GM12878 (cell line): ENCODE data around the gene LACTBL1. TPM values are rescaled to one million over a fixed set of nuclear protein-coding genes. Genes with fewer than 3 reads are reported as not detected.

ENCODE experiments used
- ATAC-seq: fragments of 200-7000 bp; cut with Tn5 transposase; 3 replicates; pipeline ENCODE4 v1.9.1; 2020; ENCODE audit warnings: mild to moderate bottlenecking, moderate library complexity
- BruUV-seq: library from RNA; stranded (reverse); fragments of 400-500 nt; replicated peaks from 2 replicates; lab custom pipeline; 2021; lab: Mats Ljungman, UMichigan
- CTCF ChIA-PET: fragments of 300-600 bp; sonication (Branson Sonifier 250); formaldehyde crosslinking; extraction: SDS; loops from one replicate; lab custom pipeline; 2021; ENCODE audit warnings: inconsistent platforms; lab: Yijun Ruan, JAX
- POLR2A ChIA-PET: fragments of 350-600 bp; formaldehyde crosslinking; extraction: SDS; loops from one replicate; lab custom pipeline; 2021; ENCODE audit warnings: inconsistent platforms; lab: Charles Lee
- RAD21 ChIA-PET: fragments of 300-600 bp; sonication (Branson Sonifier 250); formaldehyde crosslinking; loops from one replicate; lab custom pipeline; 2023; ENCODE audit warnings: antibody characterized with exemption; ENCODE audit not compliant: unreplicated experiment; lab: Charles Lee
- SMC1A ChIA-PET: fragments of 300-600 bp; sonication (Branson Sonifier 250); formaldehyde crosslinking; loops from one replicate; lab custom pipeline; 2023; ENCODE audit not compliant: unreplicated experiment, uncharacterized antibody; lab: Charles Lee
- DNase-seq: peaks from one replicate; pipeline ENCODE4 v3.0.0-alpha.2; 2011; ENCODE audit warnings: low read depth, low spot score
- FAIRE-seq: peaks from 3 replicates; lab custom pipeline; 2011; peaks lifted over from hg19 to GRCh38; lab: Jason Lieb, UNC
- H2AFZ ChIP-seq: 2 replicates; pipeline ENCODE4 v1.6.0; 2011; ENCODE audit warnings: low read depth, low read length, control low read depth; ENCODE audit not compliant: control insufficient read depth
- H3K27ac ChIP-seq: 2 replicates; pipeline ENCODE4 v1.5.1; 2011; ENCODE audit warnings: control low read depth; ENCODE audit not compliant: control insufficient read depth, insufficient read depth
- H3K27me3 ChIP-seq, 2 experiments: replicated peaks in 1 of 2; 2 replicates each; pipeline versions ENCODE4 v1.6.0 to v1.6.1; 2011; ENCODE audit warnings: low read length in 1 of 2; ENCODE audit not compliant: control insufficient read depth in 2 of 2, insufficient read depth in 2 of 2
- H3K36me3 ChIP-seq, 2 experiments: 2 replicates each; pipeline ENCODE4 v1.5.1; 2011; ENCODE audit warnings: low read length in 1 of 2; ENCODE audit not compliant: control insufficient read depth in 2 of 2, insufficient read depth in 2 of 2
- H3K4me1 ChIP-seq: 2 replicates; pipeline ENCODE4 v1.6.1; 2011; ENCODE audit warnings: mild to moderate bottlenecking, low read length, moderate library complexity, mixed read lengths; ENCODE audit not compliant: control insufficient read depth, insufficient read depth
- H3K4me2 ChIP-seq: 2 replicates; pipeline ENCODE4 v1.6.0; 2011; ENCODE audit warnings: control low read depth; ENCODE audit not compliant: control insufficient read depth, insufficient read depth
- H3K4me3 ChIP-seq: fragments of 200-600 bp; sonication (generic); 2 replicates; pipeline ENCODE4 v1.5.1; 2016
- H3K79me2 ChIP-seq: 2 replicates; pipeline ENCODE4 v1.6.0; 2011; ENCODE audit warnings: low read length; ENCODE audit not compliant: control insufficient read depth, insufficient read depth
- H3K9ac ChIP-seq: 2 replicates; pipeline ENCODE4 v1.8.0; 2011; ENCODE audit warnings: low read length, control low read depth, mixed read lengths; ENCODE audit not compliant: control insufficient read depth, insufficient read depth
- H3K9me3 ChIP-seq: replicated peaks from 3 replicates; pipeline ENCODE4 v1.5.1; 2011; ENCODE audit warnings: mild to moderate bottlenecking, low read length; ENCODE audit not compliant: control insufficient read depth, insufficient read depth
- H4K20me1 ChIP-seq: 2 replicates; pipeline ENCODE4 v1.6.0; 2011; ENCODE audit not compliant: control insufficient read depth, insufficient read depth
- BCL11A ChIP-seq: IDR thresholded peaks from 2 replicates; pipeline ENCODE4 v1.6.1; 2011; ENCODE audit warnings: low read depth, low read length
- CHD4 ChIP-seq: fragments of 200-600 bp; sonication (generic); IDR thresholded peaks from 2 replicates; pipeline ENCODE4 v1.6.1; 2016; ENCODE audit warnings: mild to moderate bottlenecking
- NR2C1 ChIP-seq: fragments of 450-650 bp; IDR thresholded peaks from 2 replicates; pipeline ENCODE4 v1.6.1; 2017; ENCODE audit warnings: antibody characterized with exemption, mild to moderate bottlenecking, moderate library complexity
- SREBF1 ChIP-seq: IDR thresholded peaks from 2 replicates; pipeline ENCODE4 v1.6.1; 2012; ENCODE audit warnings: mild to moderate bottlenecking, low read length
- YBX1 ChIP-seq: fragments of 450-650 bp; IDR thresholded peaks from 2 replicates; pipeline ENCODE4 v1.6.1; 2016; ENCODE audit warnings: antibody characterized with exemption
- ZNF217 ChIP-seq: fragments of 450-650 bp; IDR thresholded peaks from 2 replicates; pipeline ENCODE4 v1.6.1; 2017; ENCODE audit warnings: antibody characterized with exemption, mild to moderate bottlenecking
- WGBS: methylation state at CpG from one replicate; pipeline ENCODE4 v1.1.6; 2016; ENCODE audit warnings: low lambda C conversion rate; ENCODE audit not compliant: insufficient replicate concordance, insufficient coverage; ENCODE audit errors: missing lambda C conversion rate; 5-methylcytosine and 5-hydroxymethylcytosine counted together
- in situ Hi-C: fragments of 300-500 bp; cut with MboI; formaldehyde crosslinking; loops from 9 replicates; pipeline ENCODE4 v1.14.3; 2018; ENCODE audit warnings: mixed read lengths
- intact Hi-C: fragments of 100-400 bp; cut with micrococcal nuclease; formaldehyde crosslinking; loops from one replicate; pipeline ENCODE4 v1.14.2; 2022; ENCODE audit not compliant: unreplicated experiment
- polyA plus RNA-seq, 11 experiments: library from polyadenylated mRNA; depleted of rRNA in 4 of 11; unstranded in 6 of 11; stranded (reverse) in 5 of 11; fragments of >200 nt; fragmentation: Nextera tagmentation in 4 of 11; fragmentation: Illumina TruSeq in 1 of 11; extraction: Ambion mirVana in 4 of 11; extraction: Trizol in 1 of 11; gene quantifications; 1 replicate in 1 of 11; 2 replicates in 10 of 11; pipeline versions ENCODE4 v1.2.1 to v1.2.3, GENCODE V29; 2011 to 2016; ENCODE audit warnings: inconsistent platforms in 2 of 11, missing spikeins in 2 of 11, low read depth in 1 of 11
- total RNA-seq, 4 experiments: library from RNA; depleted of rRNA in 3 of 4; stranded (reverse); fragments of >200 nt in 3 of 4; fragmentation: Illumina TruSeq in 1 of 4; extraction: Trizol in 1 of 4; gene quantifications; 2 replicates each; pipeline versions ENCODE4 v1.2.1 to v1.2.3, GENCODE V29; 2013 to 2021

The LACTBL1 gene
- total and polyA plus RNA-seq, 10 of the 15 experiments (the other 5 are each of a cell fraction or from before 2014, with no cell fraction given) = 0.08 TPM; not detected in 9

- DNase-seq (no peak), ATAC-seq (no peak), FAIRE-seq (no peak)
- in situ Hi-C loops (no loop called here), intact Hi-C loops (no loop called here)
- ChIA-PET RAD21 (no interaction called here), SMC1A (no interaction called here), POLR2A (no interaction called here), CTCF (no interaction called here)
- H3K4me3 ChIP-seq = no peak overlapping the region
- no peak for TF ChIP-seq ZNF217
- no peaks in the 10 kb centered on the region for H4K20me1 ChIP-seq
- H3K4me1 ChIP-seq = no peaks in the 10 kb centered on the region
- no peak overlapping the region for H2AFZ ChIP-seq
- H3K9ac ChIP-seq = no peak overlapping the region
- no peaks in the 10 kb centered on the region for H3K36me3 ChIP-seq
- 46% methylated on average over 1 of the region's 1 CpG for WGBS
- no peaks in the 10 kb centered on the region; a peak in 1 of 4 replicates for H3K27me3 ChIP-seq
- no peaks in the 10 kb centered on the region for H3K9me3 ChIP-seq
- no peaks in the 10 kb centered on the region for H3K79me2 ChIP-seq
- H3K27ac ChIP-seq = no peak overlapping the region
- H3K4me2 ChIP-seq = no peak overlapping the region
- BruUV-seq = no TSS peak
These were observed 50.0 kb downstream of the LACTBL1 start for GRCh38 chr1:22922640-22923039.

- POLR2A ChIA-PET = no interaction called here
- RAD21 ChIA-PET = no interaction called here
- no TSS peak for BruUV-seq
These were observed 51.1 kb downstream of the LACTBL1 start for GRCh38 chr1:22921452-22922126.

More at GRCh38 chr1:22921452-22922126, 51.1 kb downstream of the LACTBL1 start:
- Histone ChIP-seq H3K36me3 (no peaks in the 10 kb centered on the region), H3K79me2 (no peaks in the 10 kb centered on the region), H3K4me2 (no peak overlapping the region), H2AFZ (no peak overlapping the region), H3K9ac (no peak overlapping the region), H3K27me3 (no peaks in the 10 kb centered on the region), H4K20me1 (no peaks in the 10 kb centered on the region), H3K4me3 (no peak overlapping the region), H3K27ac (no peak overlapping the region), H3K9me3 (no peaks in the 10 kb centered on the region), H3K4me1 (no peaks in the 10 kb centered on the region)
- intact Hi-C loops (no loop called here), in situ Hi-C loops (no loop called here)
- SMC1A ChIA-PET = no interaction called here
- TF ChIP-seq SREBF1 (no peak), YBX1 (no peak), NR2C1 (no peak), CHD4 (no peak), BCL11A (no peak)
- no peak for DNase-seq
- FAIRE-seq = no peak
- no peak for ATAC-seq
- WGBS = 46% methylated on average over 8 of the region's 8 CpGs
- CTCF ChIA-PET = interaction anchor here (1.6 kb wide), 1 partner anchor 217 kb away, joined by 4 read pairs; no protein-coding TSS in a partner anchor
